GM19023 (cell line): Measurements from ENCODE around the gene NCK2.
"Not testable (repeated sequence)": the region's sequence is repeated elsewhere in the genome, so short reads cannot be mapped to it uniquely, and the experiment has no call there.

Experiments
- ATAC-seq: cut with Tn5 transposase; IDR thresholded peaks from one replicate; pipeline ENCODE4 v1.9.1; 2021; ENCODE audit warnings: mild to moderate bottlenecking, moderate library complexity; ENCODE audit not compliant: unreplicated experiment

NCK2 gene

GRCh38 chr2:105754011-105754410, 9.3 kb downstream of the NCK2 start:
- ATAC-seq = no peak

- ATAC-seq = no peak
Measured at GRCh38 chr2:105754994-105755393, 10.3 kb downstream of the NCK2 start.

GRCh38 chr2:105755895-105756294, 11.2 kb downstream of the NCK2 start:
- ATAC-seq = no peak

- ATAC-seq = no peak
Measured at GRCh38 chr2:105756435-105756834, 11.7 kb downstream of the NCK2 start.

- not testable (repeated sequence) for ATAC-seq
Measured at GRCh38 chr2:105756865-105757264, 12.2 kb downstream of the NCK2 start.

GRCh38 chr2:105757433-105757832, 12.7 kb downstream of the NCK2 start:
- no peak for ATAC-seq

- ATAC-seq = no peak
Measured at GRCh38 chr2:105760191-105760590, 15.5 kb downstream of the NCK2 start.

- ATAC-seq = no peak
Measured at GRCh38 chr2:105760639-105761337, 16.1 kb downstream of the NCK2 start.

- no peak for ATAC-seq
Measured at GRCh38 chr2:105761931-105762515, 17.3 kb downstream of the NCK2 start.

GRCh38 chr2:105763076-105763475, 18.4 kb downstream of the NCK2 start:
- no peak for ATAC-seq

- ATAC-seq = no peak
Measured at GRCh38 chr2:105764059-105764458, 19.3 kb downstream of the NCK2 start.

- ATAC-seq = no peak
Measured at GRCh38 chr2:105765415-105766299, 20.9 kb downstream of the NCK2 start.

- no peak for ATAC-seq
Measured at GRCh38 chr2:105766300-105766866, 21.7 kb downstream of the NCK2 start.

GRCh38 chr2:105768176-105768575, 23.5 kb downstream of the NCK2 start:
- no peak for ATAC-seq

- peak; percentile 49 for ATAC-seq
Measured at GRCh38 chr2:105768961-105769452, 24.3 kb downstream of the NCK2 start.

- no peak for ATAC-seq
Measured at GRCh38 chr2:105769504-105769903, 24.8 kb downstream of the NCK2 start.

- ATAC-seq = no peak
Measured at GRCh38 chr2:105770149-105770548, 25.4 kb downstream of the NCK2 start.

- not testable (repeated sequence) for ATAC-seq
Measured at GRCh38 chr2:105771291-105771690, 26.6 kb downstream of the NCK2 start.

GRCh38 chr2:105771836-105772235, 27.1 kb downstream of the NCK2 start:
- ATAC-seq = no peak

- ATAC-seq = no peak
Measured at GRCh38 chr2:105772362-105772761, 27.6 kb downstream of the NCK2 start.

- ATAC-seq = no peak
Measured at GRCh38 chr2:105773568-105773967, 28.9 kb downstream of the NCK2 start.
